ENCODE data around the gene FPGS. TPM values are rescaled to one million over a fixed set of nuclear protein-coding genes. Genes with fewer than 3 reads are reported as not detected.
A peak's percentile ranks its signal among the peaks of the same experiment; 100 is the strongest.

Gene FPGS
- total RNA-seq, 1 donor from 2014 or later, result 32.8 TPM

DNA sequence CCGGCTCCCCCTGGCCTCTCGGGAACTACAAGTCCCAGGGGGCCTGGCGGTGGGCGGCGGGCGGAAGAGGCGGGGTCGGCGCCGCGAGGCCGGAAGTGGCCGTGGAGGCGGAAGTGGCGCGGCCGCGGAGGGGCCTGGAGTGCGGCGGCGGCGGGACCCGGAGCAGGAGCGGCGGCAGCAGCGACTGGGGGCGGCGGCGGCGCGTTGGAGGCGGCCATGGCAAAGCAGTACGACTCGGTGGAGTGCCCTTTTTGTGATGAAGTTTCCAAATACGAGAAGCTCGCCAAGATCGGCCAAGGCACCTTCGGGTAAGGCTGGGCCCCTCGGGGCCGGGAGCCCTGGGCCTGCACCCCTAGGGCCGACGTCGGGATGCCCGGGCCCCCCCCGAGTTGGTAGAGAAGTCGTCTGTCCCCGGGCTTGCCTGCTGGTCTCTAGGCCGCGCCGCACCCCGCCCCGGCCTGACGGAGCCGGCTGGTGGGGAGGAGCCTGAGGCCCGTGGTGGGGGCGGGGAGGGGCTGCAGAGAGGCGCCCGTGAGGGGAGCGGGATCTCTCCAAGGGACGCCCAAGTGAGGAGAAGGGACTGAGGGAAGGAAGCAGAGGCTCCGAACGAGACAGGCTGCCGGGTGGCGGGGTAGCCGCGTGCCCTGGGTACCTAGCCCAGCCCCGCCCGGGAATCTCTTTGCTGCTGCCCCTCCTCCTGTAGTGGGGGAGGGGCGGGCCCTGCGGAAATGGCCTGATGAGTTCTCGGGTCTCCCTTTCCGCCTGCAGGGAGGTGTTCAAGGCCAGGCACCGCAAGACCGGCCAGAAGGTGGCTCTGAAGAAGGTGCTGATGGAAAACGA is 16.5 kb upstream of the FPGS start, which contains the start of gene CDK9:
CDK9 (plus strand) TSS at position 102 of the 840 bp plus-strand sequence; CDS start at position 217, 115 bp downstream.
- Histone ChIP-seq H3K36me3 (no peaks in the 10 kb centered on the region), H3K9me3 (ENCODE audit: low read depth) (no peaks in the 10 kb centered on the region), H3K4me3 (peak within 1 kb of the TSS; percentile 100), H3K4me1 (peaks cover 6% of the 10 kb centered on the region), H3K9ac (peak within 1 kb of the TSS; percentile 80), H3K4me2 (peak within 1 kb of the TSS; percentile 95), H3K79me2 (ENCODE audit: low read depth) (peaks cover 38% of the 10 kb centered on the region), H2AFZ (replicated peaks) (peak within 1 kb of the TSS; percentile 86), H3K27ac (peak within 1 kb of the TSS; percentile 83), H3K27me3 (no peaks in the 10 kb centered on the region), H3F3A (ENCODE audit: low read depth) (peaks cover 34% of the 10 kb centered on the region), H4K20me1 (ENCODE audit: low read depth) (peaks cover 41% of the 10 kb centered on the region)
- H3K9me3 Mint-ChIP-seq, result no peaks in the 10 kb centered on the region
- TF ChIP-seq, protein P1, sequence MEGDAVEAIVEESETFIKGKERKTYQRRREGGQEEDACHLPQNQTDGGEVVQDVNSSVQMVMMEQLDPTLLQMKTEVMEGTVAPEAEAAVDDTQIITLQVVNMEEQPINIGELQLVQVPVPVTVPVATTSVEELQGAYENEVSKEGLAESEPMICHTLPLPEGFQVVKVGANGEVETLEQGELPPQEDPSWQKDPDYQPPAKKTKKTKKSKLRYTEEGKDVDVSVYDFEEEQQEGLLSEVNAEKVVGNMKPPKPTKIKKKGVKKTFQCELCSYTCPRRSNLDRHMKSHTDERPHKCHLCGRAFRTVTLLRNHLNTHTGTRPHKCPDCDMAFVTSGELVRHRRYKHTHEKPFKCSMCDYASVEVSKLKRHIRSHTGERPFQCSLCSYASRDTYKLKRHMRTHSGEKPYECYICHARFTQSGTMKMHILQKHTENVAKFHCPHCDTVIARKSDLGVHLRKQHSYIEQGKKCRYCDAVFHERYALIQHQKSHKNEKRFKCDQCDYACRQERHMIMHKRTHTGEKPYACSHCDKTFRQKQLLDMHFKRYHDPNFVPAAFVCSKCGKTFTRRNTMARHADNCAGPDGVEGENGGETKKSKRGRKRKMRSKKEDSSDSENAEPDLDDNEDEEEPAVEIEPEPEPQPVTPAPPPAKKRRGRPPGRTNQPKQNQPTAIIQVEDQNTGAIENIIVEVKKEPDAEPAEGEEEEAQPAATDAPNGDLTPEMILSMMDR (IDR thresholded peaks at IDR 0.05), result no peak
- TF ChIP-seq EZH2 (IDR thresholded peaks at IDR 0.05) (no peak), EZH2phosphoT487 (IDR thresholded peaks at IDR 0.05) (no peak)
- H3K36me3 Mint-ChIP-seq, result peaks cover 26% of the 10 kb centered on the region
- peak within 1 kb of the TSS; percentile 94 for H3K4me3 Mint-ChIP-seq
- DNase-seq (ENCODE audit: low spot score), result peak; percentile 97
- H3K27me3 Mint-ChIP-seq (ENCODE audit: insufficient read depth, low read depth), result peaks cover 8% of the 10 kb centered on the region
- H3K4me1 Mint-ChIP-seq, result peaks cover 29% of the 10 kb centered on the region
- peak within 1 kb of the TSS; percentile 76 for H3K27ac Mint-ChIP-seq

- Mint-ChIP-seq H3K27ac (no peak overlapping the region), H3K4me1 (peaks cover 29% of the 10 kb centered on the region), H3K36me3 (peaks cover 27% of the 10 kb centered on the region), H3K27me3 (ENCODE audit: insufficient read depth, low read depth) (peaks cover 8% of the 10 kb centered on the region), H3K4me3 (peak overlapping the region; percentile 94), H3K9me3 (no peaks in the 10 kb centered on the region)
- peaks cover 38% of the 10 kb centered on the region for H3K79me2 ChIP-seq (ENCODE audit: low read depth)
- H3K36me3 ChIP-seq, result no peaks in the 10 kb centered on the region
- TF ChIP-seq, protein P1 (IDR thresholded peaks at IDR 0.05), result peak; percentile 47
- TF ChIP-seq EZH2 (IDR thresholded peaks at IDR 0.05) (no peak), EZH2phosphoT487 (IDR thresholded peaks at IDR 0.05) (no peak)
- peaks cover 32% of the 10 kb centered on the region for H3F3A ChIP-seq (ENCODE audit: low read depth)
- H3K27ac ChIP-seq, result peak overlapping the region; percentile 83
- no peak overlapping the region for H2AFZ ChIP-seq (replicated peaks)
- peak overlapping the region; percentile 80 for H3K9ac ChIP-seq
- peak overlapping the region; percentile 95 for H3K4me2 ChIP-seq
- H4K20me1 ChIP-seq (ENCODE audit: low read depth), result peaks cover 41% of the 10 kb centered on the region
- no peaks in the 10 kb centered on the region for H3K9me3 ChIP-seq (ENCODE audit: low read depth)
- peak overlapping the region; percentile 100 for H3K4me3 ChIP-seq
- no peaks in the 10 kb centered on the region for H3K27me3 ChIP-seq
- no peak for DNase-seq (ENCODE audit: low spot score)
- peaks cover 6% of the 10 kb centered on the region for H3K4me1 ChIP-seq
Observed at GRCh38 chr9:127786773-127787104, 15.9 kb upstream of the FPGS start.

- TF ChIP-seq, protein P1 (IDR thresholded peaks at IDR 0.05), result no peak
- TF ChIP-seq EZH2 (IDR thresholded peaks at IDR 0.05) (no peak), EZH2phosphoT487 (IDR thresholded peaks at IDR 0.05) (no peak)
- peaks cover 6% of the 10 kb centered on the region for H3K4me1 ChIP-seq
- peaks cover 38% of the 10 kb centered on the region for H3K79me2 ChIP-seq (ENCODE audit: low read depth)
- no peak overlapping the region for H3K27ac Mint-ChIP-seq
- no peak overlapping the region for H3K9ac ChIP-seq
- DNase-seq (ENCODE audit: low spot score), result no peak
- no peaks in the 10 kb centered on the region for H3K9me3 ChIP-seq (ENCODE audit: low read depth)
- H3K4me1 Mint-ChIP-seq, result peaks cover 25% of the 10 kb centered on the region
- no peak overlapping the region for H3K27ac ChIP-seq
- H3K36me3 Mint-ChIP-seq, result peaks cover 30% of the 10 kb centered on the region
- H3K9me3 Mint-ChIP-seq, result no peaks in the 10 kb centered on the region
- H2AFZ ChIP-seq (replicated peaks), result no peak overlapping the region
- H3K27me3 Mint-ChIP-seq (ENCODE audit: insufficient read depth, low read depth), result peaks cover 7% of the 10 kb centered on the region
- peaks cover 47% of the 10 kb centered on the region for H4K20me1 ChIP-seq (ENCODE audit: low read depth)
- no peak overlapping the region for H3K4me3 ChIP-seq
- H3K27me3 ChIP-seq, result no peaks in the 10 kb centered on the region
- peak overlapping the region; percentile 48 for H3K4me3 Mint-ChIP-seq
- H3K4me2 ChIP-seq, result no peak overlapping the region
- peaks cover 40% of the 10 kb centered on the region for H3F3A ChIP-seq (ENCODE audit: low read depth)
- no peaks in the 10 kb centered on the region for H3K36me3 ChIP-seq
Observed at GRCh38 chr9:127788337-127789011, 14.2 kb upstream of the FPGS start.
